Ovary (tissue), 3 donors: Measurements from ENCODE around the gene ALG8.

Source experiments
- CTCF ChIP-seq, 3 donors: fragments of 450-650 bp in 2 of 3; fragments of 200-600 bp in 1 of 3; IDR thresholded peaks; one replicate each; pipeline versions ENCODE4 v1.5.1 to v1.8.0; 2016 to 2022; ENCODE audit warnings: antibody characterized with exemption in 3 of 3, mild to moderate bottlenecking in 1 of 3
- EP300 ChIP-seq: sonication (generic); formaldehyde crosslinking; IDR thresholded peaks from one replicate; pipeline ENCODE4 v1.6.1; 2017; ENCODE audit warnings: antibody characterized with exemption
- donor health status: DM: no; HTN: no; CAD: no.

DNA sequence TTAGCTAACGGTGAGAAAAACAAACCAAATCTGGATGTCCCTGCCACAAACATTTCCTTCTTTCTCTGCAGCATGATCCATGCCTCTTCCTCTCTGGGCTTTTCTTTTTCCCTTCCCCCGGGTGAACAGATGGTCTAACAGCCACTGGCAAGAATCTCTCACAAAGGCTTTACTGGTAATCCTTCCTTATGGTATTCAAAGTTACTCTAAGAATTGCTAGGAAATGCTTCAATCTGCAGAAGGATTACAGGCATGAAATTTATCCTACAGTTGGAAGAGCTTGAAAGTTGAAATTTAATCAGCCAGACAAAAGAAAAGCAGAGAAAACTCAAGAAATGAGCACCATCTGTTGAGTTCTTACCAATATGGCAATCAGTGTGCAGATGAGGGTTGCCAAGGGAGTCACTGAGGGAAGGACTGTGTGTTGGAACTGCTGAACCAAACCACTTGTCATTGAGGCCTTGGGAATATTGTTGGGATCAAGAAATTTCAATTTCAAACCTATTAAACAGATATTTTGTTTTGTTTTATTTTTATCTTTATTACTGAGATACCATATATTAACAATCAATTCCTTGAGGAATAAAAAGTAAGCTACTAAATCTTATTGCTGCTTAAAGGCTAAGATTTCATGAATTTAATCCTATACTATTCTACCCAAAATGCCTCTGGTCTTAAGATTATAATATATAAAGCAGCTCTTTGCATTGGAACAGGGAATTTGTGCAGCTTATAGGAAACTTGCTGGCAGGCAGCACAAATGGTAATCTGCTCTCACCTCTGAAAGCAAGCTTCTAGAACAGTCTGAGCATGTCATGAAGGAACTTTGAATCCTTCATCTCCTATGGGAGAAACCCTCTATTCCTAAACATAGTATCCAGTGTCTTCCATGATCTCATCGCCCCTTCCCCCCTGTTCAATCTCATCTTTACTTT, 30.1 kb downstream of the ALG8 start:
- no peak for TF ChIP-seq EP300
- TF ChIP-seq CTCF (IDR thresholded peaks at IDR 0.05) = no peak
